ENCODE data around the gene PLCB3.

The PLCB3 gene

DNA sequence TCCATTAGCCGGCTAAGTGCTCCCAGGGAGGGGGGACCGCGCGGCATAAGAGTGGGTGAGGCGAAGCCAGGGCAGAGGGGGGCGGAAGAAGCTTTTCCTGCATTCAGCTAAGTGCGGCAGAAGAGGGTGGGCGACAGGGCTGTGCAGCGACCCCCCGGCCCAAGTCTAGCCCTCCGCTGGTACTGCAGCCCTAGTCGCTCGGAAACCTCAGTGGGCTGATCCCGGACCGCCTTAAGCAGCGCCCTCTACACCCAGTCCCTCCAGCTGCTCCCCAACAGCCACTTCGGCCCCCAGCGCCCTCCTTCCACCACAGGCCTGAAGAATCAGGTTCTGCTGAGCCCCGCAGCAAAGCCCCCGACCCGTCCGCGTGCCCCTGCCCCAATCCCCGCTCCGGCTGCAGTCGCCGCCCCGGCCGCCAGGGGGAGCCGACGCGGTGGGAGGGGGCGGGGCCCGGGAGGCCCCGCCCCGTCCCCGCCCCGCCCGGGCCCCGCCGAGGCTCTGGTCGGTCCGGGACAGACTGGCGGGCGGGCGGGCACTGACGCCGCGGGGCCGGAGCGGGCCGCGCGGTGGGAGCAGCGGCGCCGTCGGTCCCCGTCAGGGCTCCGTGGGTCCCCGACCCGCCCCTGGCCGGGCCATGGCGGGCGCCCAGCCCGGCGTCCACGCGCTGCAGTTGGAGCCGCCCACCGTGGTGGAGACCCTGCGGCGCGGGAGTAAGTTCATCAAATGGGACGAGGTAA, at the start of gene PLCB3:
Gene PLCB3 (plus strand): TSS at position 515 of the 737 bp plus-strand sequence. CDS start 120 bp downstream, at position 635.
- DNase-seq, result peak; percentile 86

DNA sequence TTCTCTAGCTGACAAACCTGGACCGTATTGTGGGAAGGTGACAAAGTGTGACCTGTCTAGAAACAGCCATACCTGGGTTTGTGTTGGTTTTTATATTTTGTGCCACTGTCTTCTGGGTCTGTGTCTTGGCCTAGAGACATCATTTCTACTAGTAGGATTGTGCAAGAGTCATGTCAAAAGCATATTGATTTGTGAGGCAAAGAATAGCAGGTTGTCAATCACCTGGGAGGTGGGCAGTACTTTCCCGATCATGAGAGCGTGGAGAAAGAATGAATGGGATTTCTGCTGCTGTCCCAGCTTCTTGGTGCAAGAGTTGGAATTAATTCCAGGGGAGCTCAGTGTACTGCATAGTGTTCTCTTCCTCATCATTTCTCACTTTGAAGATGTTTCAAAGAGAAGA, 49.8 kb upstream of the PLCB3 start:
- no peak for DNase-seq

DNA sequence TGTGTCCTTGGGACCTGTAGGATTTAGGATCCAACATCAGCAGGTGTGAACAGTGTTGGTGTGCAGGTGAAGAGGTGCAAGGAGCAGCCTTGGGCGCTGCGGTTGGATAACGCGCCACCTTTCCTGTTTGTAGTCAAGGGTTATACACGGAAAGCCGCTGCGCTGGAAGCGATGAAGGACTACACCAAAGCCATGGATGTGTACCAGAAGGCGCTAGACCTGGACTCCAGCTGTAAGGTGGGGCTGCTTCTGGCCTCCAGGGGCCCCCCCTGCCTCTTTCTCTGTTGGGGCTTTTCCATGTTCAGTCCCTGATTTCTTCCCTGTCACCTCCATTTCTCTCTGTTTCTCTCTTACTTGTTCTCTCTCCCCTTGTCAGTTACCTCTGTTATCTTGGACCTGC, 48.3 kb upstream of the PLCB3 start:
- DNase-seq, result no peak

DNA sequence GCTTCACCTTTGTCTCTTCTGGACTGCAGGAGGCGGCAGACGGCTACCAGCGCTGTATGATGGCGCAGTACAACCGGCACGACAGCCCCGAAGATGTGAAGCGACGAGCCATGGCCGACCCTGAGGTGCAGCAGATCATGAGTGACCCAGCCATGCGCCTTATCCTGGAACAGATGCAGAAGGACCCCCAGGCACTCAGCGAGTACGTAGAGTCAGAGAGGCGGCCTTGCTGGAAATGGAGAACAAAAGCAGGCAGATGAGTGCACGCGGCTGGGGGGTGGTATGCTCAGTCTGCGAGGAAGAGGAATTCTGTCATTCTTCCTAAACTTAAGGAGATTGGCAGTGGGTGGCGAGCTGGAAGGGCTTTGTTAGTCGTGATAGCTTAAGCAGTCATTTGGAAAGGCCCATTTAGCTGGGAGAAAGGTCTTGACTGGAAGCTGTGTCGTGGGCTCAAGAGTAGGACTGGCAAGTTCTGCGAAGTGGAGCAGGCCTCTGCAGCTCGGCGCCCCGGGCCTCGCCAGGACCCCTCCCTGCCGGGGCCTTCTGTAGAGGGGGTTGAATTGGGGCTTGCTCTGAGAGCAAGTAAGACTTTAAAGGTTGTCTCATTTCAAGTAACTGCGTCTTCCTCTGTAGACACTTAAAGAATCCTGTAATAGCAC, 47.8 kb upstream of the PLCB3 start:
- no peak for DNase-seq

DNA sequence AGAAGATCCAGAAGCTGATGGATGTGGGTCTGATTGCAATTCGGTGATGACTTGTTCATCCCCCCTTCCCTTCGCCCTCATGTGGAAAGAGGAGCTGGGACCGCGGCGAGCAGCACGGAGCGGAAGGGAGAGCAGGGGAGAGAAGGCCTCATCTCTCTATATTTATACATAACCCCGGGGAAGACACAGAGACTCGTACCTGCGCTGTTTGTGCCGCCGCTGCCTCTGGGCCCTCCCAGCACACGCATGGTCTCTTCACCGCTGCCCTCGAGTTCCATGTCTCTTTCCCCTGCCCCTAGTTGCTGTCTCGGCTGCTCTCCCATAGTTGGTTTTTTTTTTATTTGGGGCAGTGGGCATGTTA, 47.3 kb upstream of the PLCB3 start:
- no peak for DNase-seq

DNA sequence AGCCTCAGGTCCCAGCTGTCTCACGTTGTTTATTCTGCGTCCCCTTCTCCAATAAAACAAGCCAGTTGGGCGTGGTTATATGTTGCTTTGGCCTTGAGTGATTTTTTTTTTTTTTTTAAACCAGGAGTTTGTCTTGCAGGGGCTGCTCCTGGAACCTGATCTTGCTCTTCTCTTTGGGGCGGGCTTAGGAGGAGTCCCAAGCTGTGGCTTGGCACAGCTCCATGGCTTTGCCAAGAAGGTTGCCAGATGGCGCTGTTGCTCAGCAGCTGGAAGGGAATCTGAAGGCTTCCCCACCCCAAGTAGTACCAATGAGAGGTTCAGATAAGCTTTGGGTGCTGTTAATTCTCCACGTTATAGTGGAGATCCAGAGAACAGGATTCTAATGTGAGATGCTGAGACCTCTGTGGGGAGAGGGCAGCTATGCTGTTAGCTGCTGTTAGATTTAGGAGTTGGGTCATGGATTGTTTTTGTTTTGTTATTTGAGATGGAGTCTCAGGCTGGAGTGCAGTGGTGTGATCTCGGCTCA, 46.8 kb upstream of the PLCB3 start:
- DNase-seq, result peak; percentile 91

DNA sequence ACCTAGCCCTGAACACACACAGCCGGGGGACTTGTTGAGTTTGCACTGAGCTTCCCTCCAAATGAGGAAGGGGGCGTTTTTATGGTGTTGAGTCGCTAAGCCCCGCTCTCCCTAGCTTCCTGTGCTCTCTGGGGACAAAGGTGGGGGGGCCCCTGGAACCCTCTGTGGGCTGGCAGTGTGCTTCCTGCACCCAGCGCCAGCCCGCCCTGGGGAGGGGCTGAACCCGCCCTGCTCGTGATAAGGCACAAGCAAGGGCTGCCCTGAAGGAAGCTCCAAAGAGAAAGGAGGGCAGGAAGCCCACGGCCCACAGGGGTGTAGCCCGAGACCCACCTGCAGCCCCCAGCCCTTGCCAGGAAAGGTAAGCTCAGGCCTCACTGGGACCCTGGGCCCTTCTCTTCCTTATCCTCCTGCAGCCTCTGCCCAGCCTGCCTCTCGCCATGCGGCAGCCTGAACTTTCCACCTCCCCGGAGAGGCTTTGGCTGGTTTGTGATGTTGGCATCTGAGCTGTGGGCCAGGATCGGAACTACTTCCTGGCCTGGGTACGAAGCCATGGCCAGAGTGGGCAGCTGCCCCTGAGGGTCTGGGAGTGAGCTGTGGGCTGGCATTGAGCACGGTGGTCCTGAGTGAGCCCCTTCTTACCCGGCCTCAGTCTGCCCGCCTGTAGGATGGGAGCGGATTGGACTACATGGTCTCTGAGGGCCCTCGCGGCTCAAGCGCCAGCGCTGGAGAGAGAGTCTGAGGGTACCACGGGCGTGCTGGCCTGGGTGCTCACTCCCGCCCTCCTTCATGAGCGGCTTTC, 44.7 kb upstream of the PLCB3 start, which contains the start of gene FERMT3:
Gene FERMT3 (plus strand): TSS at position 265 of the 799 bp plus-strand sequence. CDS start 644 bp downstream, outside the sequence.
- DNase-seq, result peak; percentile 72

DNA sequence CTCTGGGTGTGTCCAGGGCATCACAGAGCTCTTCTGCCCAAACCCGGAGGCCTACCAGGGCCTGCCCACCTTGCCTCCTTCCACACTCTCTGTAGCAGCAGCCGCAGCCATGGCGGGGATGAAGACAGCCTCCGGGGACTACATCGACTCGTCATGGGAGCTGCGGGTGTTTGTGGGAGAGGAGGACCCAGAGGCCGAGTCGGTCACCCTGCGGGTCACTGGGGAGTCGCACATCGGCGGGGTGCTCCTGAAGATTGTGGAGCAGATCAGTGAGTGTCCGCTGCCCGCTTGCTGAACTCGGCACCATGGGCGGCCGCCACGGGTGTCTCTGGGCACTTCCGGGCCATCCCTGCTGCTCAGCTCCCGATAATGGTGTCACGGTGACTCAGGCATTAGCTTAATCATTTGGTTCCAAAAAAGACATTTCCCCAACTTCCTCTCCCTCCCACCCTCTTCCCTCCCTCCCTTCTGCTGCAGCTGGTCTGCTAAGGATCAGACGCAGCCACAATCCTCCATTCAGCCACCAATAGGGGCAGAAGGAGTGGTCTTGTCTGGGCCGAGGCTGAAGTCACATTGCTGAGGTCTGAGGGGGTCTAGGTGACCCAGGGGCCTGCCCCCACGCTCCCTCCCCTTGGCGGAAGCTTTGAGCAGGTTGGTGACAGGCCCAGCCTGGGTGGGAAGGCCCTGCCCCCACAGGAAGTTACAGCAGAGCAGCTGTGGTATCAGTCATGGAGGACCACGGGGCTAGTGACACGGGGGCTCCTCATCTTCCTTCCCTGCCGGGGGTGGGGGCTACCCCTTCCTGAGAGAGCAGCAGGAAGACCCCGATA, 43.9 kb upstream of the PLCB3 start:
- DNase-seq, result peak; percentile 93

DNA sequence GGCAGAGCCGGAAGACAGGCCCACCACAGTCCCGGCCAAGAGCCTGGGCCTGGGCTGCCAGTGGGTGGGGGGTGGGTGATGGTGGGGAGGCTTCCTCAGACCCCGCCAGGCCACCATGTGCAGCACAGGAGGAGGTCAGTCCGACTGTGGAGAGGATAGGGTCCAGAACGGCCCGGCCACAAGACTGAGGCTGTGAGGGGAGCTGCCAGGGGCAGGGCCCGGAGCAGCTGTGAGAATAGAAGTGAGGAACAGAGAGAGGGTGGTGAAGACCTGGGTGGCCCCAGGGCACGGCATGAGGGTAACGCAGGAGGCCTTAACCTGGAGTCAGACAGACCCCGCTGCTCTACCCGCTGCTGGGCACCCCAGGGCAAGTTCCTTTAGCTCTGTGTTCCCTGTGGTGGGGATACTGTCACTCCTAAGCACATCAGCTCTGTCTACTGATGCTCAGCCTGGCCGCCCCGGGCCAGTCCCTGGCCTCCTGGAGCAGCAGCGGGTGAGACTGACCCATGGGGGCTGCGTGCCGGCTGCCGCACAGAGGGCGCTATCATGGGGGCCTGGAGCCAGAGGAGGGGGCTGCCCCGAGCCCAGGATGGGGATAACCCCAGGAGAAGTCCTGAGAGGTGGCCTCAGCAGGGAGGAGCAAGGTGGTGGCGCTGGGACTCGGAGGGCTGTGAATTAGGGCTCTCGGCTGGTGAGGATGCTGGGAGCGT, 43.1 kb upstream of the PLCB3 start:
- no peak for DNase-seq

DNA sequence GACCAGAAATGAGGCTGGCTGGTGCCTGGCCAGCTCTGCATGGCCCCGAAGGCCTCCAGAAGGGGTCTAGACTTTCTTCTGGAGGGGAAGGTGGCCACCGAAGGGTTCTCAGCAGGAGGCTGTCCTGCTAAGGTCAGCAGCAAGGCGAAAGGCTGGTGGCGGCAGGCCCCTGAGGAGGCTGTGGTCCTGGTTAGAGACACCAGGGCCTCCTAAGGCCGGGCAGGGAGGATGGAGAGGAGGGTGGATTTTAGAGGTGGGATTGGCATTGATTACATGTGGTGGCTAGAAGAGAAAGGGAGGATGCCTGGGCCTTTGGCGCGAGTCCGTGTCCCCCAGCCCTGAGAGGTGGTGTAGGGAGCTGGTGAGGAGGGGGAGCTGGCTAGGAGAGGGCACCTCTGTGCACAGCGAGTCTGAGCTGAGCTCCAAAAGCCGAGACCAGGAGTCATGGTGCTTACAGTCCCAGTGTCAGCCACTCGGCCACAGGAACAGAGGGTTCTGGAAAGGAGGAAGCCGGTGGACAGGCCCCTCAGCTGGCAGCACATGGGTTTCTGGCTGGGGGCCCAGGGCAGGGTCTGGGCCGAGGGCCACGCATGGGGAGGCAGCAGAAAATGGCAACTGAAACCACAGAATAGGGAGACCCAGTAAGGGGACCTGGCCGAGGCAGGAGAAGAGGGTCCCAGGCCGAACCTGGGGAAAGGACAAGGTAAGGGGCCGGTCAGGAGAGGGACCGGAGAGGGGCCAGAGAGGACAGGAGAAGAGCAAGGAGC, 42.4 kb upstream of the PLCB3 start:
- no peak for DNase-seq

DNA sequence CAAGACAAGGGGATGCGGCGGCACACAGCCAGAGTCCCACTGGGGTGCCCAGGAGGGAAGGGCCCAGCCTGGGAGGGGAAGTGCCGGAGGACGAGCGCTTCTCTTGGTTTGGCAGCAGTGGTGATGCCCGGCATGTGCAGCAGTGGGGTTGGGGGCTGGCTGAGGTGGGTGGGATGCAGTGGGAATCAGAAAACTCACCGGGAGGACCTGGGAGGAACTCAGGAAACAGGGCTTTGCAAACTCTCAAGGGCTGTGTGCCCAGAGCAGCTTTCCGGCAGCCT, 41.8 kb upstream of the PLCB3 start:
- no peak for DNase-seq

DNA sequence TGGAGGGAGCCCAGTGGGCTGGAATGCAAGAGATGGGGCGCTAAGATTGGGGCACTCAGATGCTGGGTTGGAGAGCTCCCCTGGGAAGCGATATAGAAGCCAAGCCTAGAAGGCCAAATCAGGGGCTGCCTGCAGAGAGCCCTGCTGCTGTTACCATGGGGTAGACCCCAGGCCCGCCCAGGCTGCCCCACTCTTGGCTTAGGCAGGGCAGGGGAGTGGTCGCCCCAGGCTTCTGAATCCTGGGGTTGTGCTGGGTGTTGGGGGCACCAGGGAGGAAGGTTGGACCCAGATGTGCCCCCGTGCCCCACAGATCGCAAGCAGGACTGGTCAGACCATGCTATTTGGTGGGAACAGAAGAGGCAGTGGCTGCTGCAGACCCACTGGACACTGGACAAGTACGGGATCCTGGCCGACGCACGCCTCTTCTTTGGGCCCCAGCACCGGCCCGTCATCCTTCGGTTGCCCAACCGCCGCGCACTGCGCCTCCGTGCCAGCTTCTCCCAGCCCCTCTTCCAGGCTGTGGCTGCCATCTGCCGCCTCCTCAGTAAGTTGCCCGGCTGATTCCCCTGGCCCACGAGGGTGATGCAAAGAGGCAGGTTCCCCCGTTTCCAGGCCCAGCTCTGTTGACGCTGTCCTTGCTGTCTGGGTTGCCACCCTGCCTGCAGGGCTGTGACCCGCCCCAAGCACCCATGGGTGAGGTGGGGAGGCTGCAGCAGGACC, 40.9 kb upstream of the PLCB3 start:
- DNase-seq, result no peak

DNA sequence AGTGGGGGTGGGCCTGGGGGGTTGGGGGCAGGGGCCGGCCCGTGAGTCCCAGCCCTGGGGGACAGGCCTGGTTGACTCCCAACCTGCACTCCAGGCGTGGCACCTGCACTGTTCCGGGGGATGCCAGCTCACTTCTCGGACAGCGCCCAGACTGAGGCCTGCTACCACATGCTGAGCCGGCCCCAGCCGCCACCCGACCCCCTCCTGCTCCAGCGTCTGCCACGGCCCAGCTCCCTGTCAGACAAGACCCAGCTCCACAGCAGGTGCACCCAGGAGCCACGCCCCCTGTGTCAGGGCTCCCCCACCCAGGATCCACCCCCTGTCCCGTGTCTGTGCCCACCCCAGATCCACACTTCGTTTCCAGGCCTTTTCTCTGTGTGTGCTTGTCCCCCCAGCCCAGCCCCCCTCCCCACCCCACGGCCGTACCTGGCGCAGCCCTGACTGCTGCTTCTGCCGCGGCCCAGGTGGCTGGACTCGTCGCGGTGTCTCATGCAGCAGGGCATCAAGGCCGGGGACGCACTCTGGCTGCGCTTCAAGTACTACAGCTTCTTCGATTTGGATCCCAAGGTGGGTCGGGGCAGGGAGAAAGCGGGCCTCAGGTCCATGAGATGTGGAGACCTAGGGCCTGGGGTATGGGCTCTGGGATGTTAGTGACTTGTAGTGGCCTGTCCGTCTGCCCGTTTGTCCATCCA, 40.0 kb upstream of the PLCB3 start:
- DNase-seq, result no peak

DNA sequence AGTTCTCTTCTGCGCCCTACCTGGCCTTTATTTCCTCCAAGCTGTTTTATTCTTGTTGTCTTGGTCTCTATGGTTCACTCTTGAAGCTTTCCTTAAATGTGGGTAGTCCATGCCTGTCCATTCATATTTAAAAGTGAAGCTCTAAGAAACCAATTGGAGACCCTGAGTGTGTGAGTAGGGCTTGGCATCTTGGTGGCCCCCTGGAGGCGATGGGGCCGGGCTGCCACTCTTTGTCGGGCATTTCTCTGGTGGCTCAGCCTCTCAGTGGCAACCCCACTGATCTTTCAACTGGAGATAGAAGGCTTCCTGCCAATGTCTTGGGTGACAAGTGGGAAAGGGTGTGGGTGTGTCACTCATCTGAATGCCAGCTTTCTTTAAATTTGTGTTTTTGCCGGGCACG, 34.5 kb upstream of the PLCB3 start:
- no peak for DNase-seq

DNA sequence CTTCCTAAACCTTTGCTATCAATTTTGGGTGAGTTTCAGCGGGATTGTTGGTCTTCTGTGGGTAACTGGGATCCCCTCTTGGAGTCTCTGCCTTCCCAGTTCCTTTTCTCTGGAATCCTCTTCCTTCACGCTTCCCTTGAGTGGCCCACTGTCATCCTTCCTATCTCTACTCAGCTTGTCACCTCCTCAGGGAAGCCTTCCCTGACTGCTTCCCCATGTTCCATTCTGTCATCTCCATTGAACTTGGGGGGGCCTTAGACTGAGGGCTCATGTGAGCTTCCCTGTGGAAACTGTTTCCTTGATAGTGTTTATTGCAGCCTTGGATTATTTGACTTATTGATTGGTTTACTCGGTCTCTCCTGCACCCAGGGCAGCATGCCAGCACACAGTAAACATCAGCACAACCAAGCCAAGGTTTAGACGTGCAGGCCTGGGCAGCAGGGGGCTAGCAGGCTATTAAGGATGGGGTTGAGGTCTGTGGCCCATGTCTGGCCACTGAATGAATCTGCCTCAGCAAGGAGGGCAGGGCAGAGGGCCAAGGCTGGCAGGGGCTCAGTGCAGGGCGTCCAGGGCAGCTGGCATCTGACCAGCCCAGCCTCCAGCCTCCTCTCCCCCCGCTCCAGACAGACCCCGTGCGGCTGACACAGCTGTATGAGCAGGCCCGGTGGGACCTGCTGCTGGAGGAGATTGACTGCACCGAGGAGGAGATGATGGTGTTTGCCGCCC, 32.5 kb upstream of the PLCB3 start:
- DNase-seq, result no peak

DNA sequence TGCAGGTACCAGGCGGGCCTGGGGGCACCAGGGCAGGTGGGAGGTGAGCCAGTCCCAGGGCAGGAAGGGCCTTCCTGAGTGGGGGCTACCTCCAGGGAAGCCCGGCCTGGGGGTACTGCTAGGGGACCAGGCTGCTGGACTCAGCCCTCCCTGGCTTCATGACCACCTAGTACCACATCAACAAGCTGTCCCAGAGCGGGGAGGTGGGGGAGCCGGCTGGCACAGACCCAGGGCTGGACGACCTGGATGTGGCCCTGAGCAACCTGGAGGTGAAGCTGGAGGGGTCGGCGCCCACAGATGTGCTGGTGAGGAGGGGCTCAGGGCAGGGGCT, 32.0 kb upstream of the PLCB3 start:
- no peak for DNase-seq

DNA sequence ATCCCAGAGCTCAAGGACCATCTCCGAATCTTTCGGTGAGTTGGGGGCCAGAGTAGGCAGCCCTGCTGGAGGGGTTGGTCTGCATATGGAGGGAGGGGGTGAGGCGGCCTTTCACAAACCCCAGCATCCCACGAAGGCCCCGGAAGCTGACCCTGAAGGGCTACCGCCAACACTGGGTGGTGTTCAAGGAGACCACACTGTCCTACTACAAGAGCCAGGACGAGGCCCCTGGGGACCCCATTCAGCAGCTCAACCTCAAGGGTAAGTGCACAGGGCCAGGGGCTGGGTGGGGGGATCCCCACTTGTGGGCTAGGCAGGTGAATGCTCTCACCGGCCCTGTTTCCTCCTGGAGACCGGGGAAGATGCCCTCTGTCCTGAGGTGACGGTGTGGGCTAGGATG, 31.6 kb upstream of the PLCB3 start:
- no peak for DNase-seq

DNA sequence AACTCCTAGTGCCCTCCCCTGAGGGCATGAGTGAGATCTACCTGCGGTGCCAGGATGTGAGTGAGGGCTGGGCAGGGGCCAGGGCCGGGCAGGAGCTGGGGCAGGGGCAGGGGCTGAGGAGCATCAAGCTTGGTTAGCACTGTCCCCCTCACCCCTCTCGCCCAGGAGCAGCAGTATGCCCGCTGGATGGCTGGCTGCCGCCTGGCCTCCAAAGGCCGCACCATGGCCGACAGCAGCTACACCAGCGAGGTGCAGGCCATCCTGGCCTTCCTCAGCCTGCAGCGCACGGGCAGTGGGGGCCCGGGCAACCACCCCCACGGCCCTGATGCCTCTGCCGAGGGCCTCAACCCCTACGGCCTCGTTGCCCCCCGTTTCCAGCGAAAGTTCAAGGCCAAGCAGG, 31.1 kb upstream of the PLCB3 start:
- DNase-seq, result no peak

DNA sequence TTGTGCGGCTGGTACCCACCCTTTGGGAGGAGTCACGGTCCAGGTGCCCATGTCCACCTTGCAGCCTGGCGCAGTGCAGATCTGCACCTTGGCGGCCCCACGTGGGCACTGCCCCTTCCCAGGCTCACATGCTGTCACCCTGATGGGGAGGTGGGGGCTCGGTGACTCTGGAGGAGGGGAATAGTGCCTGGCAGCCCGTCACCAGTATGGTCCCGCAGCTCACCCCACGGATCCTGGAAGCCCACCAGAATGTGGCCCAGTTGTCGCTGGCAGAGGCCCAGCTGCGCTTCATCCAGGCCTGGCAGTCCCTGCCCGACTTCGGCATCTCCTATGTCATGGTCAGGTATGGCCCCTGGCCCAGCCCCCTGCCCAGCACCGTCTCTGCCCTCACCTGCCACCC, 30.5 kb upstream of the PLCB3 start:
- no peak for DNase-seq

DNA sequence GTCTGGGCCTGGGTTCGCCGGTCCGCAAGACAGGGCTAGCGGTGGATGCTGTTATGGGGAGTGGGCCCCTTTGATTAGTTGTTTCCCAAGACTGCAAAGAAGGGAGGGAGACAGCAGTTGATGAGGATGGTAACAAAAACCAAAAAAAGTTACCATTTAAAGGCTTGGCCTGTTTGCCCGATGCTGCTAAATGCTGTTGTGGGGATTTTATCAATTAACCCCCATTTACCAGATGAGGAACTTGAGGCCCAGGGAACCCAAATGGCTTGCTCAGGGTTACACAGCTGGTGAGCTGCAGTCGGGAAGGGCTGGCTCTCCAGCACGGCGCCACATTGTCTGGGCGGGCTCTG, 28.7 kb upstream of the PLCB3 start:
- no peak for DNase-seq
